Nephron (organoid): ENCODE measurements around the gene TSKU.

ENCODE experiments used
- H3K27ac Mint-ChIP-seq, 3 experiments: 2 replicates each; pipeline ENCODE4 v1.8.0; 2020; ENCODE audit warnings: mixed read lengths in 3 of 3, mild to moderate bottlenecking in 2 of 3, moderate library complexity in 1 of 3
- H3K27me3 Mint-ChIP-seq: 2 replicates; pipeline ENCODE4 v1.8.0; 2021; ENCODE audit warnings: low read depth, mild to moderate bottlenecking, moderate library complexity, mixed read lengths
- H3K36me3 Mint-ChIP-seq: 2 replicates; pipeline ENCODE4 v1.8.0; 2020; ENCODE audit warnings: low read depth, mixed read lengths
- H3K4me1 Mint-ChIP-seq: 2 replicates; pipeline ENCODE4 v1.8.0; 2020; ENCODE audit warnings: mixed read lengths
- H3K4me3 Mint-ChIP-seq, 3 experiments: 2 replicates each; pipeline ENCODE4 v1.8.0; 2020; ENCODE audit warnings: mild to moderate bottlenecking in 3 of 3, mixed read lengths in 3 of 3, moderate library complexity in 2 of 3
- H3K9me3 Mint-ChIP-seq: 2 replicates; pipeline ENCODE4 v1.8.0; 2020; ENCODE audit warnings: mixed read lengths
- CTCF ChIP-seq, 3 experiments: fragments of 200-600 bp; sonication (generic); IDR thresholded peaks; one replicate each; pipeline ENCODE4 v1.5.0; 2021; ENCODE audit warnings: antibody characterized with exemption in 3 of 3; ENCODE audit not compliant: unreplicated experiment in 3 of 3

TSKU gene

GRCh38 chr11:76801736-76802135, 18.6 kb downstream of the TSKU start:
- no peak for TF ChIP-seq CTCF (IDR thresholded peaks at IDR 0.05; ENCODE audit: unreplicated experiment in 3 of 3)
- H3K9me3 Mint-ChIP-seq: no peaks in the 10 kb centered on the region
- no peak overlapping the region for H3K4me3 Mint-ChIP-seq
- peaks cover 12% of the 10 kb centered on the region for H3K27me3 Mint-ChIP-seq
- peaks cover 4% of the 10 kb centered on the region for H3K36me3 Mint-ChIP-seq
- H3K4me1 Mint-ChIP-seq: no peaks in the 10 kb centered on the region
- no peak overlapping the region for H3K27ac Mint-ChIP-seq

- H3K4me1 Mint-ChIP-seq: no peaks in the 10 kb centered on the region
- H3K27me3 Mint-ChIP-seq: peaks cover 13% of the 10 kb centered on the region
- no peak overlapping the region for H3K27ac Mint-ChIP-seq
- H3K4me3 Mint-ChIP-seq: no peak overlapping the region
- no peak for TF ChIP-seq CTCF (IDR thresholded peaks at IDR 0.05; ENCODE audit: unreplicated experiment in 3 of 3)
- peaks cover 4% of the 10 kb centered on the region for H3K36me3 Mint-ChIP-seq
- no peaks in the 10 kb centered on the region for H3K9me3 Mint-ChIP-seq
Observed at GRCh38 chr11:76802151-76802550, 19.0 kb downstream of the TSKU start.

GRCh38 chr11:76802621-76803020, 19.5 kb downstream of the TSKU start:
- Mint-ChIP-seq H3K9me3 (no peaks in the 10 kb centered on the region), H3K4me3 (no peak overlapping the region), H3K4me1 (no peaks in the 10 kb centered on the region), H3K27me3 (peaks cover 18% of the 10 kb centered on the region), H3K36me3 (peaks cover 2% of the 10 kb centered on the region), H3K27ac (no peak overlapping the region)
- no peak for TF ChIP-seq CTCF (IDR thresholded peaks at IDR 0.05; ENCODE audit: unreplicated experiment in 3 of 3)

GRCh38 chr11:76803023-76803422, 19.9 kb downstream of the TSKU start:
- H3K27me3 Mint-ChIP-seq: peaks cover 21% of the 10 kb centered on the region
- no peaks in the 10 kb centered on the region for H3K36me3 Mint-ChIP-seq
- no peak overlapping the region for H3K27ac Mint-ChIP-seq
- H3K9me3 Mint-ChIP-seq: no peaks in the 10 kb centered on the region
- TF ChIP-seq CTCF (IDR thresholded peaks at IDR 0.05; ENCODE audit: unreplicated experiment in 3 of 3): no peak
- no peaks in the 10 kb centered on the region for H3K4me1 Mint-ChIP-seq
- H3K4me3 Mint-ChIP-seq: no peak overlapping the region

GRCh38 chr11:76803811-76804600, 20.9 kb downstream of the TSKU start:
- Mint-ChIP-seq H3K27me3 (peaks cover 24% of the 10 kb centered on the region), H3K36me3 (no peaks in the 10 kb centered on the region), H3K9me3 (no peaks in the 10 kb centered on the region), H3K4me1 (no peaks in the 10 kb centered on the region), H3K4me3 (no peak overlapping the region), H3K27ac (no peak overlapping the region)
- TF ChIP-seq CTCF (IDR thresholded peaks at IDR 0.05; ENCODE audit: unreplicated experiment in 3 of 3): no peak
